Fibroblast of pulmonary artery (primary cell): ENCODE data around the gene DMRTB1.

Experiments used
- DNase-seq: peaks from one replicate; pipeline ENCODE4 v3.0.0-alpha.2; 2010; ENCODE audit warnings: low read depth
- H3K4me3 ChIP-seq: replicated peaks from 2 replicates; pipeline ENCODE4 v1.5.1; 2011; ENCODE audit warnings: low read depth, mild to moderate bottlenecking, control low read depth, low read length, moderate library complexity
- TF ChIP-seq, protein P1 (sequence below): IDR thresholded peaks from 2 replicates; pipeline ENCODE4 v1.5.1; 2011; ENCODE audit warnings: mild to moderate bottlenecking, control low read depth, low read length, inconsistent platforms; ENCODE audit errors: missing control alignments

The DMRTB1 gene

DNA sequence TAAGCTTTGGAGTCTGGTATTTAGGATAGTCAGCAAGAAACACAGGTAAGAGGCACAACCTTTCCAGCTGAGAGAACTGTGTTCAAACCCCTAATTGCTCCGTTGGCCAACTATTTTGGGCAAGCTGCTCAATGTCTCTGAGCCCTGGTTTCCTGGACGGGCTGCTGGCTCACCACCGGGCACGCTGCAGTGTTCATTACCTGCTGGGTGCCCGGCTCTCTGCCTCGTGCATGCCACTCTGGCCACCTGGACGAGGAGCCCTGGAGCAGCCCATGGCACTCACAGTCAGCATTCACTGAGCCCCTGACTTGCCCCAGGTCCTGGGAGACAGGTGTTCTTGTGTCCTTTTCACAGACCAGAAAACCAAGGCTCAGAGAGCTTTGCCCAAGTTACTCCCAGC lies 51.0 kb downstream of the DMRTB1 start:
- no peak for DNase-seq
- TF ChIP-seq, protein P1, sequence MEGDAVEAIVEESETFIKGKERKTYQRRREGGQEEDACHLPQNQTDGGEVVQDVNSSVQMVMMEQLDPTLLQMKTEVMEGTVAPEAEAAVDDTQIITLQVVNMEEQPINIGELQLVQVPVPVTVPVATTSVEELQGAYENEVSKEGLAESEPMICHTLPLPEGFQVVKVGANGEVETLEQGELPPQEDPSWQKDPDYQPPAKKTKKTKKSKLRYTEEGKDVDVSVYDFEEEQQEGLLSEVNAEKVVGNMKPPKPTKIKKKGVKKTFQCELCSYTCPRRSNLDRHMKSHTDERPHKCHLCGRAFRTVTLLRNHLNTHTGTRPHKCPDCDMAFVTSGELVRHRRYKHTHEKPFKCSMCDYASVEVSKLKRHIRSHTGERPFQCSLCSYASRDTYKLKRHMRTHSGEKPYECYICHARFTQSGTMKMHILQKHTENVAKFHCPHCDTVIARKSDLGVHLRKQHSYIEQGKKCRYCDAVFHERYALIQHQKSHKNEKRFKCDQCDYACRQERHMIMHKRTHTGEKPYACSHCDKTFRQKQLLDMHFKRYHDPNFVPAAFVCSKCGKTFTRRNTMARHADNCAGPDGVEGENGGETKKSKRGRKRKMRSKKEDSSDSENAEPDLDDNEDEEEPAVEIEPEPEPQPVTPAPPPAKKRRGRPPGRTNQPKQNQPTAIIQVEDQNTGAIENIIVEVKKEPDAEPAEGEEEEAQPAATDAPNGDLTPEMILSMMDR: no peak
- no peak overlapping the region for H3K4me3 ChIP-seq

DNA sequence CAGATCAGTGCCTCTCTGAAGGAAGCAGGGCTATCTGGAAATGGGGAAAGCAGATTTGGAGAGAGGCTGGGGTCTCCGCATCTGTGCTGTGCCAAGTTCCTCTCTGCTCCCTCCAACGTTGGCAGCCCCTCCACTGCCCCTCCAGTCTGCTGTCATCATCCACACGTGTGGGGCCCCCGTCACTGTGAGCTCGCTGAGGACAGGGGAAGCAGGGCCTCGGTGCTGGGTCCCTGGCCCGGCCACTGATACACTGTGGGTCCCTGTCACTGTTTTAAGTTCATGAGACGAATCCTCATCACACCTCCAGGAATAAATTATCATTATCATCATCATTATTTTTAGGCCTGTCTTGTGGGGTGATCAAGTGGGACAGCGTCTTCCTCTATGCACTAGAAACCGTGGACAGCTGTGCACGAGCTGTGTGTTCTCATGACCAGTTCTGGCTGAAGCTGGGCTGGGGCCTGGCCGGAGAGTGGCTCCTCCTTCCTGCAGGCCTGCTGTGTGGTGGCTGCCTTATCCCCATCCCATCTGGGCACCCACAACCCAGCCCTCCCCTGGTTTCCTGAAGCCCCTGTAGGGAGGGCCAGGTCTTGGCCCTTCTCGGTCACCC lies 52.2 kb downstream of the DMRTB1 start:
- H3K4me3 ChIP-seq: no peak overlapping the region
- TF ChIP-seq, protein P1: no peak
- DNase-seq: no peak

DNA sequence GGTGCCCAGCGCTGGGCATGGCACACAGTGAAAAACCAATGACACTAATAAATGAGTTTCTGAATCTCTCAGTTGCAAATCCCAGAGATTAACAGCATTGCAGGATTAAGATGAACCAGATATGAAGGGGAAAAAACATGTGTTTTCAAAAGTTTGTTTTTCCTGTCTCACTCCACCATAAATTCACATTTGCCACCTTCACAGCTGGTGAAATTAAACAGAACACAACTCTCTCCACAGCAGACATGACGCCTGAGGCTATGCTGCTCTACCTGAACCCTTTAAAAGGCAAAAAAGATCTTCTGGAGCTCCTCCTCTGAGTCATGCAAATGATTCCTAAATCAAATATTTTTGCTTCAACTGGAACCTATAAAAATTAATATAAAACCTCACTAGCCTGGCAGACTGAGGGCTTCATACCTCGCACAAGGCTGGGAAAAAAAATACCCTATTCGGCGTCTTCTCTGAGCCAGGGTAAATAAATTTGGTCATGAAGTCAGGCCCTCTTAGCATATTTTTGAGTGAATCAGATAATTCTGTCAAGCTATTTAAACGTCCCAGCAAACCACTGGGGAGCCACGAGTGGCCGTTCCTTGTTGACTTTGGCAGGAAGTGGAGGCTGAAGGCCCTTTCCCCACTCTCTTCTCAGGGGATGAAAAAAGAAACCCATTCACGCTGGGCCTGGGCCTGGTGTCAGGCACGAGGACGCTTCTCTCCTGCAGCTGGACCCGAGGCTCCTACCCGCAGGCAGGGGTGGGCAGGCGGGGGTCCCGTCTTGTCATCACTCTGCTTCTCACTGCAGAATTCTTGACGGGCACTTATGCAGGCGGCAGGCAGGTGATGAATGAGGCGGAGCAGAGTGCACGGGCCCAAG lies 53.0 kb downstream of the DMRTB1 start:
- TF ChIP-seq, protein P1: no peak
- DNase-seq: peak; percentile 36
- no peak overlapping the region for H3K4me3 ChIP-seq

DNA sequence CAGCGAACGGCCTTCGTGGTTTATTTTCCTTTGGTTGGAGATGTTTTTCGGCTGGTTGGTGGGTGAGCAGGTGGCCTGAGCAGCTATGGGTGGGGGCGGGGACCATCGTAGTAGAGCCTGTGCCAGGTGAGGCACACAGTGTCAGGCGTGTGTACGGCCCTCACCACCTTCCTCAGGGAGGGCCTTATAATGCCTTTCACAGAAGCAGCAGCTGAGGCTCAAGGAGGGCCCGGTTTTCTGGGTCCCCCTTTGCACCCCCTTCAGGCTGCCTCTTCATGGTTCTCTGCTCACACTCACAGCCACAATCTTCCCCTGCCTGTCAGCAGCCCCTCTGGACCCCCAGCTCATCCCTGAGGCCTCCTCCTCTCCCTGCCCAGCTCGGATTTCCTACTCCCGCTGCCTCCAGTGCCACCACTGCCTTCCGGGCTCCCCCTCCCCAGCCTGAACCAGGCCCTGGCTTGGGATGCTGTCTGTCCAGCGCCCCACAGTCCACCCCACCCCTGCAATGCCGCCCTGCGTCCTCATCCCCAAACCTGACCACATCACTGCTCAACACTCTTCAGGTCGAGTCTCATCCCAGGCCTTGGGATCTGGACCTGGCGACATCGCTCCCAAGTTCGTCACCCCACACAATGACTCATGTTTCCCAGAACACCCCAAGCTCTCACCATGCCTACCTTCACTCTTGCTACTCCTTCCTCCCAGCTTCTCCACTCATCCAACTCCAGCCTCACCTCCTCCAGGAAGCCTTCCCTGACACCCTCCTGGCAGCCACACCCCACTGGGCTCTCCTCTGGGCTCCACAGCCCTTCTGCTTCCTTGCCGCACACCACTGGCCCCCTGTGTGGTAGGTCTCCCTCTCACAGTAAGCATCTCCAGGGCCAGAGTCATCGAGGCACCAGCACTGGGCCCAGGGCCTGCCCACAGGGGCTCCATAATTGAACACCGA lies 53.9 kb downstream of the DMRTB1 start:
- no peak for DNase-seq
- TF ChIP-seq, protein P1: no peak
- no peak overlapping the region for H3K4me3 ChIP-seq

DNA sequence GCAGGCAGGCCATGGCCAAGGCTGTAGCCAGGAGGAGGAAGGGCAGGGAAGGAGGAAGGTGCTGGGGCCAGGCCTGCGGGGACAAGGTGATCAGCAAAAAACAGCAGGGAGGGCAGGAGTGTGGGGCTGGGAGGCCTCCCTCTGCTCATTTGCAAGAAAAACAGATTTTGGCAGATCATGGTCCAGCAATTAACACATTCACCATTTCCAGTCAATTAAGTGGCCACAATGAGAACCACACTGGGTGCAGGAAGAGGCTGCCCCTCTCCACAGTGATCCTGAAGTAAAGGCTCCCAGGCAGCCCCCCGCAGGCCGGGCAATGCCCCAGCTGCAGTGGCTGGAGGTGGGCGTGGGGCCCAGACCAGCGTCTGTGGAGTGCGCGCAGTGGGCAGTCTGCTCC lies 54.6 kb downstream of the DMRTB1 start:
- TF ChIP-seq, protein P1: no peak
- no peak overlapping the region for H3K4me3 ChIP-seq
- DNase-seq: no peak

DNA sequence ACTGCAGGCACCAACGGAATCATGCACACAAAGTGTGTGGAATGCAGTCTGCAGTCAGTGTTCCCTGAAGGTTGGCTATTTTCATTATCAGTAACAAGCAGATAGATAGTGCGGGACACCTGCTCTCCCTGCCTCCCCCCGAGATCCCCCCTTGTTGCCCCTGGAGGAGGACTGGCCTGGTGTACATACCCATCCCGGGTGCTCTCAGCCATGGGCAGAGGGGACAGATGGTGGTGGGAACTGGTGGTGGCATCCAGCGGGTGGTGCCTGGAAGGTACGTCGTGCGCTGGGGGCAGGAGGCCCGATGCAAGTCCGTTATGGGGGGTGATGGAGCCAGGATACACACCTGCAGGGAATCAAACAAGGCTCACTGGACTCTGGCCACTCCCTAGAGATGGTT lies 55.2 kb downstream of the DMRTB1 start:
- no peak for DNase-seq
- no peak overlapping the region for H3K4me3 ChIP-seq
- TF ChIP-seq, protein P1: no peak
